GM19023 (cell line): Measurements from ENCODE around the gene ISCA1.

ENCODE experiments used
- ATAC-seq: cut with Tn5 transposase; IDR thresholded peaks from one replicate; pipeline ENCODE4 v1.9.1; 2021; ENCODE audit warnings: mild to moderate bottlenecking, moderate library complexity; ENCODE audit not compliant: unreplicated experiment

Gene ISCA1

DNA sequence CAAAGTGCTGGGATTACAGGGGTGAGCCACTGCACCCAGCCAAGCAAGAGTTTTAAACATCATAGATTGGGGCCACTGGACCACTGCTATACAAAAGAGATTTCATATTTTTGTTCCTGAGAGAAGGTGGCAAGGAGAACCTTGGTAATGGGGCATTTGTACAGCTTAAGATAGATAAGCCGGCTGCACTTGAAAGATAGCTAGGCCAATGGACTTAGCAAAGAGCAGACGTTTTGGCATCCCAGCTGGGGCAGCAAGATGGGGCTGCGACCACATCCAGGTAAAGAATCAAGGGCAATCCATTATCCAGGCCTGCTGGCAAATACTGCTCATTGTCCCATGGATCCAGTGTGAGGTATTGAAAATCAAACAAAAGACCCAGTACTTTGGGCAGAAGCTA, 3.9 kb upstream of the ISCA1 start:
- no peak for ATAC-seq

- no peak for ATAC-seq
Observed at GRCh38 chr9:86285261-86285660, 2.9 kb upstream of the ISCA1 start.

DNA sequence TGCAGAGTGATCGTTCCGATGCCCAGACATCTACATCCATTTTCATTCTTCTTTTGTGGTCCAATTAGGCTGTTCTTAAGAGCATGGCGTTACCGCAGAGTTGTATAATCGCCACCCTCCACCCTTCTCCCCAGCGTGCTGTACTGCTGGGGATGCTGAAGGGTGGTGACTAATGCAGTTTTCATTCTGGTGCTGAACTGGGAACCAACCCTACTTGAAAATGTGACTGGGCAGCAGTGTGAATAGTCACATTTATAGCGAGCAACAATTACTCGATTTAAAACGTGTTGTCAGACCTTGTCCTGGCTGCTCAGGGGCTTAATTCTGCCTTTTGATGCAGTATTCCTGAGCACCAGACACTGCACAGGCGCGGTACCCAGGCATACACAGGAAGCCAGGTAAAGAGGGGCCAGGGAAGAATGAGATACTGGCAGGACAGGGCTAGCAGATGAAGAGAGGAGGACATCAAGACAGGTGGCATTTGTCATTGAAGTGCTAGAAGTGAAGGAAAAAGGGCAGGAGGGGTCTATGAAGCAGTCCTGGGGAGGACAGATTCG, 719 bp upstream of the ISCA1 start:
- peak; percentile 8 for ATAC-seq

DNA sequence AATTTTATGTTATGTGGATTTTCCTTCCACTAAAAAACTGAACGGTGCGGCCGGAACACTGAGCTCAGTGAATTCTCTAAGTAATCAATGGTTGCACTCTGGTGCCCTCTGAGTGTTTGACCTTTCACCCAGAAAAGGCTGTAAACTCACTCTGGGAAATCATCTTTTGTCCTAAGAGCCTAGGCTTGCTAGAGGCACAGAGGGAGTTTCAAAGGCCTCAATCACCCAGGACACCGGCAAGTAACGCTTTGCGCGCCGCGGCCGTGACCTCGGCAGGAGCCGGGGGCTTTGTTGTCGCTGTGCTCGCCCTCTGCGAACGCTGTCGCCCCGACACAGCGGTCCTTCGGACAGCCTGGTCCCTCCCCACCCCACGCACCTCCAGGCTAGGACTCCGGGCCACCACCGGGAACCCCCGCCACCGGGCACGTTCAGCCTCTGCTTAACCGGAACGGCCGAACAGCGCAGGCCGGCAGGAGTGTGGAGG, 703 bp downstream of the ISCA1 start:
- ATAC-seq, result peak; percentile 3

DNA sequence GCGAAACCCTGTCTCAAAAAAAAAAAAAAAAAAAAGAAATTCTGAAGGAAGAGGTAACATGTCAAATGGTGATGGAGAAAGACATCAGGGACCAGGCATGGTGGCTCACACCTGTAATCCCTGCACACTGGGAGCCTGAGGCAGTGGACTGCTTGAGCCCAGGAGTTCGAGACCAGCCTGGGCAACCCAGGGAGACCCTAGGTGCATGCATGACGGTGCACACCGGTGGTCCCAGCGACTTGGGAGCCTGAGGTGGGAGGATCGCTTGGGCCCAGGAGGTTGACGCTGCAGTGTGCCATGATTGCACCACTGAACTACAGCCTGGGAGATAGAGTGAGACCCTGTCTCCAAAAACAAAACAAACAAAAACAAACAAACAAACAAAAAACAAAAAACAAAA, 1.8 kb downstream of the ISCA1 start:
- ATAC-seq, result no peak

GRCh38 chr9:86279839-86280238, 2.5 kb downstream of the ISCA1 start:
- no peak for ATAC-seq

- ATAC-seq, result no peak
Observed at GRCh38 chr9:86277072-86277471, 5.3 kb downstream of the ISCA1 start.

GRCh38 chr9:86275962-86276361, 6.4 kb downstream of the ISCA1 start:
- no peak for ATAC-seq

GRCh38 chr9:86274821-86275643, 7.3 kb downstream of the ISCA1 start:
- ATAC-seq, result no peak

GRCh38 chr9:86272221-86272620, 10.1 kb downstream of the ISCA1 start:
- ATAC-seq, result no peak

GRCh38 chr9:86263876-86264275, 18.5 kb downstream of the ISCA1 start:
- no peak for ATAC-seq

DNA sequence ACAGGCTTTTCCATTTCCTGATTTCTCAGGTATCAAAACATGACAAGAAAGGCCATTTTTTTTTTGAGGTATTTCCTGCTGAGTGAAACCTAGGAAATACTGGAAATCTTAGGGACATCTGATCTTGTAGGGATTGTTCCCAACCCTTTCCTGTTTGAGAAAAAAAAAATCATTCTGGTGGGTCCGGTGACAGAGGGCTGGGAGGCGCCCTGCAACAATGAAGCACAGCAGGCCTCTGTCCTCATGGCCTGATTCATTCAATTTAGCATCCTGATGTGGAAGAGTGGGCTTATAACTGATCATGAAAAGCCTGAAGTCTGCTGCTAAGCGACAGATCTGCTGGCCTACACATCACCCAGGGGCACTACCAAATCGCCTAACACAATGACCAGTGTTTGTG, 19.8 kb downstream of the ISCA1 start:
- ATAC-seq, result no peak

GRCh38 chr9:86259557-86259956, 22.8 kb downstream of the ISCA1 start, which contains the start of gene C9orf153:
TSS of gene C9orf153 (minus strand) at chr9:86259657. CDS start at chr9:86229603, 30,054 bp downstream.
- ATAC-seq, result no peak

- ATAC-seq, result no peak
Observed at GRCh38 chr9:86257391-86257790, 24.9 kb downstream of the ISCA1 start.

- ATAC-seq, result no peak
Observed at GRCh38 chr9:86256653-86257052, 25.7 kb downstream of the ISCA1 start.

GRCh38 chr9:86253577-86253976, 28.8 kb downstream of the ISCA1 start:
- no peak for ATAC-seq

DNA sequence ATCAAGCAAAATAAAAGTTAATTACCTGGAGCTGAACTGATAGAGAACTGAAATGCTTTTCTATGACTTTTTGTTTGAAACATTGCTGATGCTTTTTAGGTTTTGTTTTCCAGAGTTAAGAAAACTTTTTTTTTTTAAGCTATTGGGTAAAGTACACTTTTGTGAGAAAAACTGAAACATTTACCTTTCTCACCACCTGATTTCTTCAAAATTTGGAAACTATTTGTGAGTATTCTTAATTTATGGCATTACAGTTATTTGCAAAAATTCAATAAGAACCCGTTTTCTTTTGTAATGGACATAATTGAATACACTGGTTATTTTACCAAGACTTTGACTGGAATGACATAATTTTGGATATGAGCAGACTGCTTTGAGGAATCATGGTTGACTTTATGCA, 29.5 kb downstream of the ISCA1 start:
- ATAC-seq, result no peak

DNA sequence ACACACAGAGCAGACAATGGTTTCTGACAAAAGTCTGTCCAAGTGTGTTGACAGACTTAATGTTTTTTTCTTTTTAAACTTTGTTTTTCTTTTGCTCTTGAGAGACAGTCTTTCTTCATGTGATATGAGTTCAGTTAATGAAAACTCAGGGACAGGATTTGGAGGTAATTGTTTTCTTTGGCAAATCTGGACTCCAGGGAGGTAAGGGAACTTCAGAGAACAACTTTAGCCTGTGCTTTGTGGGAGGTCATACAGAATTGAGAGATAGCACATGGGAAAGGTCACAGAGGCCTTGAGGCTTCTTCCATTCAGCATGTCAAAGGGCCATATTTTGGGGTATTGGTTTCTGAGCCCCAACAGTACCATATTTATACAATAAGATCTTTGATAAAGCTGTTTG, 32.2 kb downstream of the ISCA1 start:
- no peak for ATAC-seq

- ATAC-seq, result no peak
Observed at GRCh38 chr9:86248746-86249145, 33.6 kb downstream of the ISCA1 start.

GRCh38 chr9:86246752-86247161, 35.6 kb downstream of the ISCA1 start:
- ATAC-seq, result peak; percentile 79

GRCh38 chr9:86242071-86242470, 40.3 kb downstream of the ISCA1 start:
- ATAC-seq, result no peak

GRCh38 chr9:86241216-86241615, 41.1 kb downstream of the ISCA1 start:
- ATAC-seq, result no peak
